HCT116 (cell line): ENCODE measurements around the gene SLCO4A1. TPM values are rescaled to one million over a fixed set of nuclear protein-coding genes. Genes with fewer than 3 reads are reported as not detected.

ENCODE experiments used
- ATAC-seq: fragments of 200-7000 bp; cut with Tn5 transposase; 2 replicates; pipeline ENCODE4 v1.9.1; 2020; ENCODE audit warnings: mild to moderate bottlenecking, moderate library complexity
- BruUV-seq: library from RNA; stranded (reverse); fragments of 400-500 nt; replicated peaks from 2 replicates; lab custom pipeline; 2021; lab: Mats Ljungman, UMichigan
- CTCF ChIA-PET: fragments of 300-600 bp; sonication (Branson Sonifier 250); formaldehyde crosslinking; loops from one replicate; lab custom pipeline; 2021; ENCODE audit warnings: antibody characterized with exemption; lab: Charles Lee
- POLR2A ChIA-PET: fragments of 300-600, 350-600 bp; sonication (Branson Sonifier 250); formaldehyde crosslinking; loops from one replicate; lab custom pipeline; 2021; ENCODE audit warnings: antibody characterized with exemption; lab: Charles Lee
- RAD21 ChIA-PET, 2 experiments: fragments of 300-600 bp; sonication (Branson Sonifier 250); formaldehyde crosslinking; loops; one replicate each; lab custom pipeline; 2023; ENCODE audit warnings: low total read pairs in 2 of 2; ENCODE audit not compliant: uncharacterized antibody in 2 of 2, unreplicated experiment in 2 of 2, low non-redundant PET in 1 of 2; lab: Charles Lee
- DNase-seq: peaks from one replicate; pipeline ENCODE4 v3.0.0-alpha.2; 2010; ENCODE audit warnings: low read depth, low spot score
- H2AFZ ChIP-seq: fragments of 200-600 bp; shearing (Covaris generic), sonication (generic); 2 replicates; pipeline ENCODE4 v1.6.1; 2017; ENCODE audit warnings: low read depth, mixed run types, mixed read lengths, antibody characterized with exemption, low read length; ENCODE audit not compliant: poor library complexity, severe bottlenecking
- H3K27ac ChIP-seq: 2 replicates; pipeline ENCODE4 v1.5.1; 2012; ENCODE audit warnings: low read depth, low read length
- H3K27me3 ChIP-seq: fragments of 200-600 bp; sonication (generic); 2 replicates; pipeline ENCODE4 v1.6.1; 2016; ENCODE audit warnings: mixed run types, low read length, mixed read lengths; ENCODE audit not compliant: insufficient read depth
- H3K36me3 ChIP-seq, 2 experiments: fragments of 200-500 bp in 1 of 2; fragments of 200-600 bp in 1 of 2; sonication (Bioruptor generic) in 1 of 2; sonication (generic) in 1 of 2; 2 replicates each; pipeline versions ENCODE4 v1.5.1 to v1.6.1; 2014 to 2016; ENCODE audit warnings: low read length in 2 of 2, inconsistent platforms in 1 of 2, mixed read lengths in 1 of 2, mixed run types in 1 of 2; ENCODE audit not compliant: insufficient read depth in 2 of 2, control insufficient read depth in 1 of 2
- H3K4me1 ChIP-seq, 2 experiments: fragments of 200-600 bp in 1 of 2; sonication (generic) in 1 of 2; 2 replicates each; pipeline versions ENCODE4 v1.5.1 to v1.6.1; 2012 to 2017; ENCODE audit warnings: low read length in 2 of 2, inconsistent platforms in 1 of 2, mild to moderate bottlenecking in 1 of 2, mixed read lengths in 1 of 2, mixed run types in 1 of 2, moderate library complexity in 1 of 2; ENCODE audit not compliant: insufficient read depth in 2 of 2, control insufficient read depth in 1 of 2
- H3K4me2 ChIP-seq: fragments of 200-600 bp; sonication (generic); 2 replicates; pipeline ENCODE4 v1.6.1; 2017; ENCODE audit warnings: mixed run types, low read length, mixed read lengths
- H3K4me3 ChIP-seq, 2 experiments: fragments of 200-600 bp in 1 of 2; sonication (generic) in 1 of 2; replicated peaks in 1 of 2; 2 replicates each; pipeline ENCODE4 v1.5.1; 2011 to 2016; ENCODE audit warnings: low read length in 2 of 2, control low read depth in 1 of 2, low read depth in 1 of 2, mild to moderate bottlenecking in 1 of 2, mixed read lengths in 1 of 2, mixed run types in 1 of 2
- H3K79me2 ChIP-seq: fragments of 200-600 bp; sonication (generic); 2 replicates; pipeline ENCODE4 v1.6.1; 2017; ENCODE audit warnings: mild to moderate bottlenecking, mixed run types, low read length, moderate library complexity, mixed read lengths; ENCODE audit not compliant: insufficient read depth
- H3K9ac ChIP-seq: fragments of 200-600 bp; sonication (generic); 2 replicates; pipeline ENCODE4 v1.6.1; 2016; ENCODE audit warnings: low read length, mixed read lengths
- H3K9me2 ChIP-seq: fragments of 200-600 bp; sonication (generic), shearing (Covaris generic); 2 replicates; pipeline ENCODE4 v1.6.1; 2017; ENCODE audit warnings: mixed run types, mild to moderate bottlenecking, moderate library complexity; ENCODE audit not compliant: insufficient read depth
- H3K9me3 ChIP-seq, 2 experiments: fragments of 200-500 bp in 1 of 2; fragments of 200-600 bp in 1 of 2; sonication (Bioruptor generic) in 1 of 2; sonication (generic) in 1 of 2; 2 replicates each; pipeline ENCODE4 v1.6.1; 2014 to 2017; ENCODE audit warnings: low read length in 2 of 2, mixed read lengths in 2 of 2, inconsistent platforms in 1 of 2, low read depth in 1 of 2, mild to moderate bottlenecking in 1 of 2, mixed run types in 1 of 2, moderate library complexity in 1 of 2; ENCODE audit not compliant: control insufficient read depth in 1 of 2, insufficient read depth in 1 of 2
- H4K20me1 ChIP-seq: fragments of 200-600 bp; sonication (generic), shearing (Covaris generic); 2 replicates; pipeline ENCODE4 v1.6.1; 2017; ENCODE audit warnings: mixed run types, mild to moderate bottlenecking, moderate library complexity; ENCODE audit not compliant: insufficient read depth
- CBX3 ChIP-seq: IDR thresholded peaks from 2 replicates; pipeline ENCODE4 v1.6.1; 2012; ENCODE audit warnings: low read depth
- CEBPB ChIP-seq: IDR thresholded peaks from 2 replicates; pipeline ENCODE4 v1.6.1; 2012; ENCODE audit warnings: low read depth
- EGR1 ChIP-seq: IDR thresholded peaks from 2 replicates; pipeline ENCODE4 v1.6.1; 2012; ENCODE audit warnings: low read depth
- ELF1 ChIP-seq: IDR thresholded peaks from 2 replicates; pipeline ENCODE4 v1.6.1; 2012; ENCODE audit warnings: low read depth, borderline replicate concordance
- EZH2 ChIP-seq: fragments of 200-600 bp; sonication (generic); IDR thresholded peaks from 2 replicates; pipeline ENCODE4 v1.6.1; 2017; ENCODE audit warnings: antibody characterized with exemption, mixed run types
- EZH2phosphoT487 ChIP-seq: fragments of 200-600 bp; IDR thresholded peaks from 2 replicates; pipeline ENCODE4 v1.6.1; 2018; ENCODE audit warnings: antibody characterized with exemption, borderline replicate concordance
- FOSL1 ChIP-seq: IDR thresholded peaks from 2 replicates; pipeline ENCODE4 v1.6.1; 2012; ENCODE audit warnings: low read depth
- JUND ChIP-seq: IDR thresholded peaks from 2 replicates; pipeline ENCODE4 v1.6.1; 2012
- POLR2A ChIP-seq: IDR thresholded peaks from 2 replicates; pipeline ENCODE4 v1.7.0; 2011; ENCODE audit warnings: borderline replicate concordance; ENCODE audit not compliant: insufficient read depth, insufficient read length; ENCODE audit errors: extremely low read depth
- POLR2AphosphoS5 ChIP-seq: IDR thresholded peaks from 2 replicates; pipeline ENCODE4 v1.6.1; 2011; ENCODE audit warnings: mild to moderate bottlenecking, low read depth, low read length, moderate library complexity
- SIN3A ChIP-seq: IDR thresholded peaks from 2 replicates; pipeline ENCODE4 v1.6.1; 2012; ENCODE audit warnings: low read depth
- SP1 ChIP-seq: IDR thresholded peaks from 2 replicates; pipeline ENCODE4 v1.6.1; 2012; ENCODE audit warnings: low read depth
- SRF ChIP-seq: IDR thresholded peaks from 2 replicates; pipeline ENCODE4 v1.6.1; 2012; ENCODE audit warnings: low read depth
- TCF7L2 ChIP-seq: IDR thresholded peaks from 2 replicates; pipeline ENCODE4 v1.7.0; 2011; ENCODE audit warnings: borderline replicate concordance, inconsistent platforms; ENCODE audit not compliant: insufficient read depth, insufficient read length; ENCODE audit errors: extremely low read depth
- YY1 ChIP-seq: IDR thresholded peaks from 2 replicates; pipeline ENCODE4 v1.6.1; 2011; ENCODE audit warnings: low read length, low read depth, moderate library complexity, mild to moderate bottlenecking; ENCODE audit not compliant: insufficient replicate concordance; ENCODE audit errors: extremely low read depth
- ZFX ChIP-seq: fragments of 450-650 bp; IDR thresholded peaks from 2 replicates; pipeline ENCODE4 v1.6.1; 2017
- intact Hi-C: fragments of 100-400 bp; cut with micrococcal nuclease; formaldehyde crosslinking; loops from 2 replicates; pipeline ENCODE4 v1.10.0; 2022
- total RNA-seq: library from RNA; stranded (reverse); gene quantifications from one replicate; pipeline ENCODE4 v1.2.1, GENCODE V29; 2021; ENCODE audit not compliant: unreplicated experiment
- TF ChIP-seq, protein P1 (sequence below): IDR thresholded peaks from 2 replicates; pipeline ENCODE4 v1.6.1; 2012
- TF ChIP-seq, protein P2 (sequence below): IDR thresholded peaks from 2 replicates; pipeline ENCODE4 v1.6.1; 2012
- TF ChIP-seq, protein P3 (sequence below): IDR thresholded peaks from 2 replicates; pipeline ENCODE4 v1.6.1; 2012; ENCODE audit warnings: low read depth

The SLCO4A1 gene
- total RNA-seq, 1 experiment from 2014 or later: 107 TPM

DNA sequence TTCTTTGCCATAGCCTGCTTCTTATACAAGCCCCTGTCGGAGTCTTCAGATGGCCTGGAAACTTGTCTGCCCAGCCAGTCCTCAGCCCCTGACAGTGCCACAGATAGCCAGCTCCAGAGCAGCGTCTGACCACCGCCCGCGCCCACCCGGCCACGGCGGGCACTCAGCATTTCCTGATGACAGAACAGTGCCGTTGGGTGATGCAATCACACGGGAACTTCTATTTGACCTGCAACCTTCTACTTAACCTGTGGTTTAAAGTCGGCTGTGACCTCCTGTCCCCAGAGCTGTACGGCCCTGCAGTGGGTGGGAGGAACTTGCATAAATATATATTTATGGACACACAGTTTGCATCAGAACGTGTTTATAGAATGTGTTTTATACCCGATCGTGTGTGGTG, 29.5 kb downstream of the SLCO4A1 start:
- no peak overlapping the region for H3K27ac ChIP-seq
- ChIA-PET CTCF (no interaction called here), POLR2A (no interaction called here), RAD21 (no interaction called here)
- H2AFZ ChIP-seq: no peak overlapping the region
- ATAC-seq: no peak
- no peaks in the 10 kb centered on the region; the same call in 1 of the 2 replicates for H3K79me2 ChIP-seq
- DNase-seq: no peak
- H3K4me1 ChIP-seq: peaks cover under 1 to 19% of the 10 kb centered on the region in 2 experiments; a peak in 2 of 4 replicates
- H3K9ac ChIP-seq: no peak overlapping the region
- peaks cover 11 to 34% of the 10 kb centered on the region in 2 experiments; a peak in 3 of 4 replicates for H3K36me3 ChIP-seq
- intact Hi-C loops: no loop called here
- no peaks in the 10 kb centered on the region for H4K20me1 ChIP-seq
- no peak overlapping the region for H3K4me2 ChIP-seq
- H3K9me2 ChIP-seq: no peaks in the 10 kb centered on the region
- no peaks in the 10 kb centered on the region for H3K9me3 ChIP-seq
- no TSS peak for BruUV-seq
- no peak overlapping the region for H3K4me3 ChIP-seq
- no peak for TF ChIP-seq ZFX
- TF ChIP-seq SRF: no peak
- TF ChIP-seq EZH2phosphoT487: no peak
- TF ChIP-seq JUND: no peak
- TF ChIP-seq POLR2AphosphoS5: no peak
- TF ChIP-seq CBX3: no peak
- no peak for TF ChIP-seq YY1
- no peak for TF ChIP-seq POLR2A
- TF ChIP-seq EZH2: no peak
- no peaks in the 10 kb centered on the region for H3K27me3 ChIP-seq

DNA sequence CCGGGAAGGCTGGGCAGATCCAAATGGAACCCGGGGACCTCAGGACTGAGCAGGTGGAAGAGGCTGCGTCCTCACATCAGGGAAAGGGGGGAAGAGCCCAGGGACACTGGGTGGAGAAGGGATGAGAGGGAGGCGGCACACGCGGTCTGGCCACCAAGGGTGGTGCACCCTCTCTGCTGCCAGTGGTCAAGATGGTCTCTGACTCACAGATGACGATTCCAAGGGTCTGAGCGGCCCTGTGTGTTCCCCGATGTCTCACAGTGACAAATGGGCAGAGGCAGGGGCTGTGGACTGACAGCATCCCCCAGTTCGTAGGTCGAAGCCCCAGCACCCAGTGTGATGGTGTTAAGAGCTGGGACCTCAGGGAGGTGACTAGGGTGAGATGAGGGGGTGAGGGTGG, 32.1 kb downstream of the SLCO4A1 start:
- intact Hi-C loops: no loop called here
- H3K79me2 ChIP-seq: no peaks in the 10 kb centered on the region
- no TSS peak for BruUV-seq
- ATAC-seq: peak; percentile 19; the same call in 1 of the 2 replicates
- H3K27me3 ChIP-seq: no peaks in the 10 kb centered on the region
- H3K9me3 ChIP-seq: no peaks in the 10 kb centered on the region
- no peak overlapping the region for H3K4me3 ChIP-seq
- POLR2A ChIA-PET: no interaction called here
- no peak for TF ChIP-seq SIN3A
- TF ChIP-seq, protein P1, sequence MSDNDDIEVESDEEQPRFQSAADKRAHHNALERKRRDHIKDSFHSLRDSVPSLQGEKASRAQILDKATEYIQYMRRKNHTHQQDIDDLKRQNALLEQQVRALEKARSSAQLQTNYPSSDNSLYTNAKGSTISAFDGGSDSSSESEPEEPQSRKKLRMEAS: no peak
- TF ChIP-seq, protein P2, sequence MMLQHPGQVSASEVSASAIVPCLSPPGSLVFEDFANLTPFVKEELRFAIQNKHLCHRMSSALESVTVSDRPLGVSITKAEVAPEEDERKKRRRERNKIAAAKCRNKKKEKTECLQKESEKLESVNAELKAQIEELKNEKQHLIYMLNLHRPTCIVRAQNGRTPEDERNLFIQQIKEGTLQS: no peak
- no peak for TF ChIP-seq FOSL1
- no peak for TF ChIP-seq EZH2
- TF ChIP-seq EGR1: no peak
- no peak for TF ChIP-seq TCF7L2
- TF ChIP-seq, protein P3, sequence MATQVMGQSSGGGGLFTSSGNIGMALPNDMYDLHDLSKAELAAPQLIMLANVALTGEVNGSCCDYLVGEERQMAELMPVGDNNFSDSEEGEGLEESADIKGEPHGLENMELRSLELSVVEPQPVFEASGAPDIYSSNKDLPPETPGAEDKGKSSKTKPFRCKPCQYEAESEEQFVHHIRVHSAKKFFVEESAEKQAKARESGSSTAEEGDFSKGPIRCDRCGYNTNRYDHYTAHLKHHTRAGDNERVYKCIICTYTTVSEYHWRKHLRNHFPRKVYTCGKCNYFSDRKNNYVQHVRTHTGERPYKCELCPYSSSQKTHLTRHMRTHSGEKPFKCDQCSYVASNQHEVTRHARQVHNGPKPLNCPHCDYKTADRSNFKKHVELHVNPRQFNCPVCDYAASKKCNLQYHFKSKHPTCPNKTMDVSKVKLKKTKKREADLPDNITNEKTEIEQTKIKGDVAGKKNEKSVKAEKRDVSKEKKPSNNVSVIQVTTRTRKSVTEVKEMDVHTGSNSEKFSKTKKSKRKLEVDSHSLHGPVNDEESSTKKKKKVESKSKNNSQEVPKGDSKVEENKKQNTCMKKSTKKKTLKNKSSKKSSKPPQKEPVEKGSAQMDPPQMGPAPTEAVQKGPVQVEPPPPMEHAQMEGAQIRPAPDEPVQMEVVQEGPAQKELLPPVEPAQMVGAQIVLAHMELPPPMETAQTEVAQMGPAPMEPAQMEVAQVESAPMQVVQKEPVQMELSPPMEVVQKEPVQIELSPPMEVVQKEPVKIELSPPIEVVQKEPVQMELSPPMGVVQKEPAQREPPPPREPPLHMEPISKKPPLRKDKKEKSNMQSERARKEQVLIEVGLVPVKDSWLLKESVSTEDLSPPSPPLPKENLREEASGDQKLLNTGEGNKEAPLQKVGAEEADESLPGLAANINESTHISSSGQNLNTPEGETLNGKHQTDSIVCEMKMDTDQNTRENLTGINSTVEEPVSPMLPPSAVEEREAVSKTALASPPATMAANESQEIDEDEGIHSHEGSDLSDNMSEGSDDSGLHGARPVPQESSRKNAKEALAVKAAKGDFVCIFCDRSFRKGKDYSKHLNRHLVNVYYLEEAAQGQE: no peak
- no peak for TF ChIP-seq POLR2AphosphoS5
- no peak for TF ChIP-seq ZFX
- TF ChIP-seq ELF1: no peak
- no peak for TF ChIP-seq SRF
- no peak for TF ChIP-seq SP1
- no peak for TF ChIP-seq CEBPB
- no peak for TF ChIP-seq POLR2A
- TF ChIP-seq EZH2phosphoT487: no peak
- no peak for TF ChIP-seq JUND
- TF ChIP-seq, all 23 proteins: peak for 0
- DNase-seq: no peak
- Histone ChIP-seq H3K27ac (no peak overlapping the region), H3K9ac (no peak overlapping the region), H3K9me2 (no peaks in the 10 kb centered on the region), H4K20me1 (no peaks in the 10 kb centered on the region), H2AFZ (no peak overlapping the region), H3K4me1 (peaks cover 0 to 10% of the 10 kb centered on the region in 2 experiments; a peak in 1 of 4 replicates), H3K4me2 (no peak overlapping the region), H3K36me3 (peaks cover 7 to 12% of the 10 kb centered on the region in 2 experiments; a peak in 2 of 4 replicates)
- CTCF ChIA-PET: no interaction called here
- RAD21 ChIA-PET: no interaction called here
